Epidermal melanocyte (primary cell): ENCODE data around the gene TNS1.

ENCODE experiments used
- DNase-seq: peaks from one replicate; pipeline ENCODE4 v3.0.0; 2011; ENCODE audit warnings: low spot score; ENCODE audit not compliant: insufficient read length

TNS1 gene

DNA sequence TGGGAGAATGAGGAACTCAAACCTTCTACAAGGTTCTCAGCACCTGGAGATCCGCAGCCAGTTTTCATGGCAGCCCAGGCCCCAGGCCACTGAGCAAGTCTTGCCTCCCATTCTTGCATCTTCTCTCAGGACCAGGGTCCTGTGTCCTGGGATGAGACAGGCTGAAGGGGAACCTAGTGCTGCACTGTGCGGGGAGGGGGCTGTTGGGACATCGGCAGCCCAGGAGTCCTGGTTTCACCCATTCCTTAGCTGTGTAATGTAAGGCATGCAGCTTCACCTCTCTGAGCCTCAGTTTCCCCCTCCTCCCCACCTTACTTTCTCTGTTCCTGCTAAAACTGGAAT is 43.9 kb downstream of the TNS1 start:
- no peak for DNase-seq

- no peak for DNase-seq
These were observed 44.5 kb downstream of the TNS1 start for GRCh38 chr2:217958206-217958883.

GRCh38 chr2:217956586-217957457 is 46.0 kb downstream of the TNS1 start:
- DNase-seq: no peak

DNA sequence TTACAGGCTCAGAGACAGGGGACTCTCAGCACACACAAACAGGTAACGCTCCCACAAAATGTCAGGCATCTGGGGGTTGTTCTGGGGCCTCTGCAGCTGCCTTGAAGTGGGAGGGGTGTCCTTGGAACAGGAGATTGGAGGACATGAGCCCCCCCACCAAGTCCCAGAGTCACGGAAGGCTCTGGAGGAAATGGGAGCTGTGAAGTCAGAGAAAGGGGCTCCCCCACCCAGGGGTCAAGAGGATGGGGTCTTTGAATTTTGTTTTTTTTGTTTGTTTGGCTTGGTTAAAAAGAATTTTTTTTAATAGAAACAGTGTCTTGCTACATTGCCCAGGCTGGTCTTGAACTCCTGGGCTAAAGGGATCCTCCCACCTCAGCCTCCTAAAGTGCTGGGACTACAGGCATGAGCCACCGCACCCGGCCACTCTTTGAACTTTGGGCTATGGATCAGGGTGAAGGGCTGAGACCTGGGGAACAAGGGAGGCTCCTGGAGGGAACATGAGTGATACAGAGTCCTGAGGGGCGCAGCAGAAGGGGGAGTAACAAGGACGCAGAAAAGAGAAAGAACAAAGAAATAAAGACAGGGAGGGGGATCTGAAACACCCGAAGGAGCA is 46.8 kb downstream of the TNS1 start:
- no peak for DNase-seq

- DNase-seq: no peak
These were observed 47.6 kb downstream of the TNS1 start for GRCh38 chr2:217954971-217955740.

- no peak for DNase-seq
These were observed 48.3 kb downstream of the TNS1 start for GRCh38 chr2:217954469-217954868.

DNA sequence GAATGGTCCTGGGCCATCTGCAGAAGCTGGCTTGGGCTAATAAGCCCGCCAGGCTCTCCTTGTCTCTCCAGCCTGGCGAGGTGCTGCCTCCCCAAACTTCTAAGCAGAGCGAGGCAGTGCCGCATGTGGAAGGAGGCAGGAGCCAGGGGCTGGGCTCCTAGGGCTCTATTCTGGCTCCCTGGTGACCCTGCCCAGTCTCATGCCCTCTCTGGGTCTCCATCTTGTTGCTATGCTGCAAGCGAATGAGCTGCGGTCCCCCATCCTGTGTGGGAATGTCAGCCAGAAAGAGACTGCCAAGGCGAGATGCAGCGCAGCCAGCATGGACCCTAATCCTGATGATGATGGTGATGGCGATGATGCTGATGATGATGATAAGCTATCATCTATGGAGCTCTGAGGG is 48.7 kb downstream of the TNS1 start:
- no peak for DNase-seq

DNA sequence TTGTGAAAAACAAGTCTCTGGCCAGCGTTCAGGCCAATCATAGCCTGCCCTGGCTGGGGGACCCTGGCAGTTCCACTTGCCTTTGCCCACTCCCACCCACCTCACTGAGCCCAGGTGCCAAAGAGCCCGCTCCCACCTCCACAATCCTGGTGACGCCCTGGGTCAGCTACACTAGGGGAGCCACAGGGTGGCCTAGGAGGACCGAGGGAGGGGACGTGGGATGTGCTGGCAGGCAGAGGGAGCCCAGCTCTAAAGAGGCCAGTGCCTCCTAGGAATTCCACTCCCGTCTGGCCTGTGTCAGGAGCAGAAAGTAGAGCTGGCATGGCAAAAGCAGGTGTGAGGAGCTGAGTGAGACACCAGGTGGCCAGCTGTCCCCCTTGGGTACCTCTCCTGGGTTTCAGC is 49.3 kb downstream of the TNS1 start:
- no peak for DNase-seq

- no peak for DNase-seq
These were observed 49.7 kb downstream of the TNS1 start for GRCh38 chr2:217953011-217953481.

- no peak for DNase-seq
These were observed 50.4 kb downstream of the TNS1 start for GRCh38 chr2:217952409-217952808.

DNA sequence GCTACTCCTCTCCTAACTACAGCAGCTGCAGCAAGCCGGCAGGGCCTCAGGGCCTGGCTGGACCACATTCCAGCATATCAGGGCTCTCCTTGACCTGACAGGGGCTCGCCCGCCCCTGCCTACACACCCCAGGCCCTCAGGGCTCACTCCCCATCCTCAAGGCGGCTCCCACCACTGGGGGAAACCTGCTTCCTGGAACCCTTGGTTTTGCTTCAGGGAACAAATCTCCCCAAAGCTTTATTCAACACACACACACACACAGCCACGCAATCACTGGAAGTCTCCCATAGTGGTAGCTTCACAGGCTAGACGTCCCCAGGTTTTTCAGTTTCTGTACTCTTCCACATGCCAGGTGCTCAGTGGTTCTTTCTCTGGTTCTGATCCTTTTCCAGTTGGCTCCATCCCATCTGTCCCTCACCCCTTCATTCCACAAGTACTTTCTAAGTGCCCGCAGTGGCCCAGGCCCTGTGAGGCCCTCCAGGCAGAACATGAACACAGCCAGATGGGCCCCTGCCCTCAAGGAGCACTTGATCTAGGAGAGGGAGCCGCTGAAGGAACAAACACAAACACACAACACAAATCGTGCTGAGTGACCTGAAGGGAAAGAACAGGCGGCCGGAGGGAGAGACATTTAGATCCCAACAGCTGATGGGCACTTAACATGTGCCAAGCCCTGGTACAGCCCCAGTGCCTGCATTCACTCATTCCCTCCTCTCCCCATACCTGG is 51.1 kb downstream of the TNS1 start:
- DNase-seq: no peak

DNA sequence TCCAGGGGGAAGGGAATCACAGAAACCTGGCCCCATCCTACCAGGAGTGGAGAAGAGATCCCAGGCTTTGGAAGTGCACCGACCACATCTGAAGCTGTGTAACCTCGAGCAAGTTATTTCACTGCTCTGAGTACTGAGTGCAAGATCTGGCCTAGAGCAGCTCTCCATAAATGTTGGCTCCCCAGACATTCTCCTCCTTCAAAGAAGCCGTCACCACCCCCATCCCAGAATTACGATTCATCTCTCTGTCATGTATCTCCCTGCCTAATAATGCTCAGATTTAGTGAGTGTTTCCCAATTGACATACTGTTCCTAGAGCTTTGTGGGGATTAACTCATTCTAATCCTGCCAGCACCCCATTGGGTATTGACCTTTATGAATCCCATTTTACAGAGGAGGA is 51.7 kb downstream of the TNS1 start:
- no peak for DNase-seq

DNA sequence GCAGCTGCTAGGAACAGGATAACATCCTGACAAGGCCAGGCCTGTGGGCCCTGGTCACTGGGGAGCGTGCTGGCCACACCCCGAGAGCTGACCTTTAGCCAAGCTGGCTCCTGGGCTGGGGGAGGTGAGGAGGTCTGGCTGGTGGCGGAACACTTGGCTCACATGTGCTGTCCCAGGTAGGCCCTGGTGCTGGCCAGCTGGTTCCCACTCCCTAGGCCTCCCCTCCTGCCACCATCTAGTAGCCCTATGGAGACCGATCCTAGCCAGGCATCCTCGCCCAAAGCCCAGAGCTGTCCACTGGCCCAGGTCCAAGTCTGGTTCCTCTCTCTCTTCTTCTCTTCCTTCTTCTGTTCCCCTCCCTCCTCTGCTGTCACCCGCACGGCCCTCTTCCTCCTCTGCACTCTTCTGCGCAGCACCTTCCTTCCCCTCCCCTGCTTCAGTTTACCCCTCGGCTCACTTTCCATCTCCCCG is 52.4 kb downstream of the TNS1 start:
- no peak for DNase-seq

DNA sequence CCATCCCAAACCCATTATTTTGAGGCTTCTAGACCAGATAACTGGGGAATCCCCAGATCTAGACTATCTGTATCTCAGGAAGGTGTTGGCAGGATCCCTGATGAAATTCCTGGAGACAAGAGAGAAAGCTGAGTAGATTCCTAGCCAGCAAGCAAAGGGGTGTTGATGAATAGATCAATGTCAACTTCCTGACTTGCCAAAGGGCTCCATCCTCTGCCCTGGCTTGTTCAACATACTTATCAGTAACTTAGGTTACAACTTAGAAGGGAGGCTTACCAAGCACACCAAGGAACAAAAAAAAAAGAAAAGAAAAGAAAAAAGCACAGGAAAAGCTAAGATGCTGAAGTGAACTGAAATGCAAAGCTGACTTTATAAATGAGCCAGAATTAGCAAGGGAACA is 53.3 kb downstream of the TNS1 start:
- DNase-seq: no peak

DNA sequence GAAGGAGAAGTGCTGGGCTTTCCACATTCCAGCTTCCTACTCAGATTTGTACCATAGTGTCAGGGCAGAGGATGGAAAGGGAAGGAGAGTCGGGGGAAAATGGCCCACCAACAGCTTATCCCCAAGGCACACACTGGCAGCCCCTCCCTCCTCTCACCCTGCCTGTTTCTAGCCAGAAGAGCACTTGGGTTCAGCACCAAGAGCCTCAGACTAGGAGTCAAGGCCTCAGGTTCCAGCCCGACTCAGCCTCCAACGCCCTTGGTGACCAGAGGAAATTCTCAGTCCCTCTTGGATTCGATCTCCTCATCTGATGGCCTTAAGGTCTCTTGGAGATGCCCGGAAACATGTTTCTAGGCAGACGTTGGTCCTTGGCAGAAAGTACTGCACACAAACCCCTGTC is 53.9 kb downstream of the TNS1 start:
- DNase-seq: no peak

- no peak for DNase-seq
These were observed 54.4 kb downstream of the TNS1 start for GRCh38 chr2:217948351-217948791.

DNA sequence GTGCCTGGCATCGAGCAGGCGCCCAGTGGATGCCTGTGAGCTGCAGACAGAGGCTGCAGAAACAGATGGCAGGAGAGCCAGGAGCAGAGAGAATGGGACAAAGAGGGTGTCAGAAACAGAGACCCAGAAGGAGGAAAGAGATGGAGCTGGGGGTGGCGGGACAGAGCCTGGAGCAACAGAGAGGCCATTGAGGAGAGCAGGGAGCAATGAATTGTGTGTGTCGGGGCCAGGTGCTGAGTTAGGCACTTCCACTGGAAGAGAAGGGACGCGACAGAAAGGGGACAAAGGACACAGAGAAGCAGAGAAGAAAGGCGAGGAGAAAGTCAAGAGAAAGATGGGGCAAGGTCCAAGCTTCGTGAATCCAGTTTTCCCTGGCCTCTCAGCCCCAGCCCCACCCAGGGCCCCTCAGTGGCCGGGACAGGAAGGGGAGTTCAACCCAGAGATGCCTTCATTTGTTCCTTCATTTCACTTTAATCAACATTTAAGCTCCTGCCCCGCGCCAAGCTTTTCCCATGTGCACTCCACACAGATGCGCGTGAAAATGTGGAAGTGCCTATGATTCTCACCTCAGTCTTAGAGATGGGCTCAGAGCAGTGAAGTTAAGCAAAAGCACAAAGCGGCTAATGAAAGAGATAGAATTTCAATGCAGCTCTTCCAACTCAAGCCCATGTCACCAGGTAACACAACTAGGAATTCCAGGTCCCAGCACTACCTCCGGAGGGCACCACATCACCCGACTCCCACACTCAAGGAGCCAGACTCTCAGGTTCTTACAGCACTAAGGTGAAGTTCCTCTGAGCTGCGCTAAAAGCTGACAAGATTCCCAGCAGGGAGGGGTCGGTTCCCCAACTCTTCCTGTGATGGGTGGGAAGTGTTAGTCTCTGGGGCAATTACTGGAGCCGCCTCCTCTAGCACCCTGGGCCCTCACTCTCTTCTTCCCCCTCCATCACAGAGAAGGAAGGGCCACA is 55.1 kb downstream of the TNS1 start:
- no peak for DNase-seq

DNA sequence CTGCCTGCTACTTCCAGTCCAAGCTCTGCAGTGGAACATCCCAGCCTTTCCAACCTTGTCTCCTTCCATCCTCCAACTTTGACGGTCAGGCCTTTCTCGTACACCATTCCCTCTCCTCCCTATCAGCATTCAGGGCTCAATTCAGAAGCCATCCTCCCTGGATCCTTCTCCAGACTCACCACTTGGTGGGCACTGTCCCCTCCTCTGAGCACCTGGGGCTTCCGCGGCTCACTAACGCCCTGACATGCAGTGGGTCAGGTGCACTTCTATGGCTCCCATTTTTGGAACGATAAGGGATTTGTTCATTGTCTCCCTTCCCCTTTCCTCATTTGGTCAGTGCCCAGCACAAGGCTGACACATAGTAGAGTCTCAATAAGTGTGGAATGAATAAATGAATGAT is 56.7 kb downstream of the TNS1 start:
- DNase-seq: no peak

GRCh38 chr2:217945530-217945929 is 57.3 kb downstream of the TNS1 start:
- no peak for DNase-seq

DNA sequence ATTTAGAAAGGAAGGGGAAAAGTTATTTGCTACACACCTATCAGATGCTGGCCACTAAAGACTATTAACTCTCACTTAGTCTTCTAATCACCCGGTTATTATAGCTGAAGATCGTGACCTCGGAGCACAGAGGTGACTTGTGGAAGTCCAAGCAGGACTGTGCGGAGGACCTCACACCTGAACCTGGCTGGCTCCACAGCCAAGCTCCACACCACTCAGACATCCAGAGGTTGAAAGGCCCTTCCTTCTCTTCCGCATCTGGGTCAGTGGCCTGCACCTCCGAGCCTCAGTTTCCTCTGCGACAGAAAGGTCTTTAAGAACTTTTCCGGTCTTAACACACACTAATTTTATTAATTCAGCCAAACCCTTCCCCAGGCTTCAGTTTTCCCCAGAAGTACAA is 57.9 kb downstream of the TNS1 start:
- DNase-seq: no peak
